A673 (cell line): ENCODE data around the gene BCAR3. TPM values are rescaled to one million over a fixed set of nuclear protein-coding genes. Genes with fewer than 3 reads are reported as not detected.

Experiments used
- BruUV-seq: library from RNA; stranded (reverse); fragments of 400-500 nt; replicated peaks from 2 replicates; lab custom pipeline; 2021; lab: Mats Ljungman, UMichigan
- CTCF ChIA-PET: fragments of 300-600 bp; sonication (Branson Sonifier 250); formaldehyde crosslinking; loops from one replicate; lab custom pipeline; 2022; ENCODE audit warnings: antibody characterized with exemption; lab: Charles Lee
- POLR2A ChIA-PET: fragments of 300-600 bp; sonication (Branson Sonifier 250); formaldehyde crosslinking; loops from one replicate; lab custom pipeline; 2022; ENCODE audit warnings: antibody characterized with exemption; ENCODE audit not compliant: low non-redundant PET; lab: Charles Lee
- DNase-seq: peaks from one replicate; pipeline ENCODE4 v3.0.0-alpha.2; 2015; ENCODE audit warnings: low spot score
- H3K27ac ChIP-seq: fragments of 200-600 bp; sonication (generic); 2 replicates; pipeline ENCODE4 v1.5.1; 2016; ENCODE audit warnings: mixed run types, low read depth, mild to moderate bottlenecking, mixed read lengths, antibody characterized with exemption, low read length; ENCODE audit not compliant: poor library complexity, severe bottlenecking
- H3K27me3 ChIP-seq: fragments of 200-600 bp; sonication (generic); replicated peaks from 2 replicates; pipeline ENCODE4 v1.6.1; 2017; ENCODE audit warnings: mixed run types, low read depth, mild to moderate bottlenecking, mixed read lengths, antibody characterized with exemption, low read length; ENCODE audit not compliant: insufficient read depth, poor library complexity
- H3K36me3 ChIP-seq: fragments of 200-600 bp; sonication (generic); 2 replicates; pipeline ENCODE4 v1.6.1; 2016; ENCODE audit warnings: mixed run types, mild to moderate bottlenecking, mixed read lengths, antibody characterized with exemption, low read length; ENCODE audit not compliant: insufficient read depth, poor library complexity, severe bottlenecking
- H3K4me1 ChIP-seq: fragments of 200-600 bp; sonication (generic); 2 replicates; pipeline ENCODE4 v1.6.1; 2017; ENCODE audit warnings: mixed run types, mild to moderate bottlenecking, mixed read lengths, antibody characterized with exemption, low read length; ENCODE audit not compliant: insufficient read depth, poor library complexity, severe bottlenecking
- H3K4me3 ChIP-seq: fragments of 200-600 bp; sonication (generic); 2 replicates; pipeline ENCODE4 v1.5.1; 2016; ENCODE audit warnings: low read depth, mixed run types, mild to moderate bottlenecking, mixed read lengths, low read length; ENCODE audit not compliant: poor library complexity, severe bottlenecking
- H3K9me3 ChIP-seq: fragments of 200-600 bp; sonication (generic); 2 replicates; pipeline ENCODE4 v1.6.1; 2016; ENCODE audit warnings: mixed run types, low read depth, mild to moderate bottlenecking, mixed read lengths, antibody characterized with exemption, low read length; ENCODE audit not compliant: poor library complexity, severe bottlenecking
- CTCF ChIP-seq: fragments of 300-800, 200-600 bp; sonication (generic); conservative IDR thresholded peaks from 2 replicates; pipeline ENCODE4 v1.5.1; 2017; ENCODE audit warnings: low read depth, mild to moderate bottlenecking, antibody characterized with exemption, low read length, moderate library complexity, mixed read lengths
- EZH2 ChIP-seq: fragments of 200-600 bp; sonication (generic); IDR thresholded peaks from 2 replicates; pipeline ENCODE4 v1.6.1; 2017; ENCODE audit warnings: borderline replicate concordance, low read depth, mild to moderate bottlenecking, mixed read lengths, antibody characterized with exemption, low read length; ENCODE audit not compliant: poor library complexity, severe bottlenecking
- intact Hi-C: fragments of 100-400 bp; cut with micrococcal nuclease; formaldehyde crosslinking; loops from one replicate; pipeline ENCODE4 v1.10.0; 2022; ENCODE audit not compliant: unreplicated experiment
- total RNA-seq: library from RNA; stranded (reverse); gene quantifications from 2 replicates; pipeline ENCODE4 v1.2.3, GENCODE V29; 2021

The BCAR3 gene
- total RNA-seq, 1 experiment from 2014 or later = 0.90 TPM

GRCh38 chr1:93623436-93623835, 58.2 kb downstream of the BCAR3 start:
- no peak overlapping the region for H3K27ac ChIP-seq
- no peak for DNase-seq
- no peaks in the 10 kb centered on the region for H3K36me3 ChIP-seq
- CTCF ChIA-PET = no interaction called here
- TF ChIP-seq EZH2 (no peak), CTCF (no peak)
- no peak overlapping the region for H3K4me3 ChIP-seq
- H3K27me3 ChIP-seq = no peaks in the 10 kb centered on the region
- intact Hi-C loops = loop anchor here (10.0 kb wide), 1 partner anchor 319 kb away; no protein-coding TSS in a partner anchor
- BruUV-seq = no TSS peak
- H3K4me1 ChIP-seq = no peaks in the 10 kb centered on the region
- no peaks in the 10 kb centered on the region for H3K9me3 ChIP-seq
- POLR2A ChIA-PET = no interaction called here

GRCh38 chr1:93621246-93621645, 60.4 kb downstream of the BCAR3 start:
- Histone ChIP-seq H3K4me1 (no peaks in the 10 kb centered on the region), H3K27me3 (no peaks in the 10 kb centered on the region), H3K9me3 (no peaks in the 10 kb centered on the region), H3K36me3 (no peaks in the 10 kb centered on the region), H3K4me3 (no peak overlapping the region), H3K27ac (no peak overlapping the region)
- BruUV-seq = no TSS peak
- intact Hi-C loops = loop anchor here (10.0 kb wide), 1 partner anchor 316 kb away; no protein-coding TSS in a partner anchor
- CTCF ChIA-PET = no interaction called here
- no peak for TF ChIP-seq EZH2
- TF ChIP-seq CTCF = no peak
- POLR2A ChIA-PET = no interaction called here
- DNase-seq = no peak

- Histone ChIP-seq H3K27me3 (no peaks in the 10 kb centered on the region), H3K4me1 (peaks cover 3% of the 10 kb centered on the region), H3K9me3 (no peaks in the 10 kb centered on the region), H3K36me3 (no peaks in the 10 kb centered on the region), H3K27ac (no peak overlapping the region), H3K4me3 (no peak overlapping the region)
- TF ChIP-seq EZH2 (no peak), CTCF (no peak)
- DNase-seq = no peak
- BruUV-seq = no TSS peak
- ChIA-PET POLR2A (no interaction called here), CTCF (no interaction called here)
- intact Hi-C loops = loop anchor here (10.0 kb wide), 1 partner anchor 316 kb away; no protein-coding TSS in a partner anchor
Measured at GRCh38 chr1:93620841-93621210, 60.8 kb downstream of the BCAR3 start.
